HTERT RPE-1 (cell line): ENCODE results near the gene CFAP70.
"Not testable (repeated sequence)": the region's sequence is repeated elsewhere in the genome, so short reads cannot be mapped to it uniquely, and the experiment has no call there.

ENCODE experiments used
- in situ Hi-C: fragments of 300-500 bp; cut with MboI; formaldehyde crosslinking; loops from 4 replicates; pipeline ENCODE4 v1.14.3; 2020; ENCODE audit warnings: low sequenced_read_pairs

The CFAP70 gene

GRCh38 chr10:73258612-73259011, 100.1 kb downstream of the CFAP70 start:
- in situ Hi-C loops = not testable (repeated sequence)

GRCh38 chr10:73253225-73253555, 105.5 kb downstream of the CFAP70 start:
- in situ Hi-C loops = no loop called here

- in situ Hi-C loops = no loop called here
Observed at GRCh38 chr10:73252445-73253224, 106.0 kb downstream of the CFAP70 start, which contains the start of gene MRPS16. TSS of gene MRPS16 (minus strand) at chr10:73252644. CDS start at chr10:73252482, 162 bp downstream.

- in situ Hi-C loops = no loop called here
Observed at GRCh38 chr10:73251683-73252444, 106.8 kb downstream of the CFAP70 start.

GRCh38 chr10:73248259-73248724, 110.4 kb downstream of the CFAP70 start:
- in situ Hi-C loops = no loop called here

GRCh38 chr10:73247509-73248258, 111.0 kb downstream of the CFAP70 start:
- in situ Hi-C loops = no loop called here

- in situ Hi-C loops = no loop called here
Observed at GRCh38 chr10:73246646-73247508, 111.8 kb downstream of the CFAP70 start, which contains the start of gene DNAJC9. TSS of gene DNAJC9 (minus strand) at chr10:73247255. CDS start at chr10:73247189, 66 bp downstream.

GRCh38 chr10:73246322-73246645, 112.4 kb downstream of the CFAP70 start:
- in situ Hi-C loops = no loop called here

- in situ Hi-C loops = no loop called here
Observed at GRCh38 chr10:73244866-73245477, 113.7 kb downstream of the CFAP70 start.

- in situ Hi-C loops = no loop called here
Observed at GRCh38 chr10:73239908-73240307, 118.8 kb downstream of the CFAP70 start.

GRCh38 chr10:73238990-73239566, 119.6 kb downstream of the CFAP70 start:
- in situ Hi-C loops = no loop called here

- in situ Hi-C loops = no loop called here
Observed at GRCh38 chr10:73234695-73235094, 124.0 kb downstream of the CFAP70 start.

GRCh38 chr10:73233883-73234282, 124.8 kb downstream of the CFAP70 start:
- in situ Hi-C loops = no loop called here

- in situ Hi-C loops = no loop called here
Observed at GRCh38 chr10:73232887-73233286, 125.8 kb downstream of the CFAP70 start.

GRCh38 chr10:73229567-73229966, 129.1 kb downstream of the CFAP70 start:
- in situ Hi-C loops = no loop called here

GRCh38 chr10:73228247-73228646, 130.4 kb downstream of the CFAP70 start:
- in situ Hi-C loops = no loop called here

- in situ Hi-C loops = no loop called here
Observed at GRCh38 chr10:73226663-73227062, 132.0 kb downstream of the CFAP70 start.

GRCh38 chr10:73225518-73225917, 133.1 kb downstream of the CFAP70 start:
- in situ Hi-C loops = no loop called here

GRCh38 chr10:73220989-73221388, 137.7 kb downstream of the CFAP70 start:
- in situ Hi-C loops = no loop called here

GRCh38 chr10:73219384-73219783, 139.3 kb downstream of the CFAP70 start:
- in situ Hi-C loops = no loop called here
